OCI-LY7 (cell line): ENCODE results near the gene MOBP.

Experiments used
- EZH2phosphoT487 ChIP-seq: fragments of 200-600 bp; sonication (generic); IDR thresholded peaks from 2 replicates; pipeline ENCODE4 v1.6.1; 2018; ENCODE audit warnings: low read depth, borderline replicate concordance, mild to moderate bottlenecking, mixed run types, antibody characterized with exemption, low read length, moderate library complexity, mixed read lengths
- TF ChIP-seq, protein P1 (sequence below): fragments of 200-600 bp; sonication (generic); conservative IDR thresholded peaks from 2 replicates; pipeline ENCODE4 v1.5.1; 2014; ENCODE audit warnings: mild to moderate bottlenecking, antibody characterized with exemption, low read length, moderate library complexity, mixed read lengths

DNA sequence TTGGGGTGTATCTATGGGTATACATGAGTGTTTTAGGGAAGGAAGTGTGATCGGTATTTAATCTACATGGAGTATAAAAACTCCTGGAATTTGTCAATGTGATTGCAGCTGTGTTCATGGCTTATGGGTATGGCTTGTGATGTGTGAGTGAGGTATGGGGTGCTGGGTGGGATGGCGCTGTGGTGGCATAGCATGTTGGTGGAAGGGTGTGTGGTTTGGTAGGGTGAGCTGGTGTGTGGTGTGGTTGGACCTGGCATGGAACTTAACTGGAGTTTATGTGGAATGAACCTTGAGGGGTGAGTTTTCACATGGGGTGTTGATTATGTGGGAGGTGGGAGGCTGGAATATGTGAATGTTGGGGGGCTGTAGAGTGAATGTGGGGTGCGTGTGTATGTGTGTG is 492 bp upstream of the MOBP start:
- TF ChIP-seq, protein P1, sequence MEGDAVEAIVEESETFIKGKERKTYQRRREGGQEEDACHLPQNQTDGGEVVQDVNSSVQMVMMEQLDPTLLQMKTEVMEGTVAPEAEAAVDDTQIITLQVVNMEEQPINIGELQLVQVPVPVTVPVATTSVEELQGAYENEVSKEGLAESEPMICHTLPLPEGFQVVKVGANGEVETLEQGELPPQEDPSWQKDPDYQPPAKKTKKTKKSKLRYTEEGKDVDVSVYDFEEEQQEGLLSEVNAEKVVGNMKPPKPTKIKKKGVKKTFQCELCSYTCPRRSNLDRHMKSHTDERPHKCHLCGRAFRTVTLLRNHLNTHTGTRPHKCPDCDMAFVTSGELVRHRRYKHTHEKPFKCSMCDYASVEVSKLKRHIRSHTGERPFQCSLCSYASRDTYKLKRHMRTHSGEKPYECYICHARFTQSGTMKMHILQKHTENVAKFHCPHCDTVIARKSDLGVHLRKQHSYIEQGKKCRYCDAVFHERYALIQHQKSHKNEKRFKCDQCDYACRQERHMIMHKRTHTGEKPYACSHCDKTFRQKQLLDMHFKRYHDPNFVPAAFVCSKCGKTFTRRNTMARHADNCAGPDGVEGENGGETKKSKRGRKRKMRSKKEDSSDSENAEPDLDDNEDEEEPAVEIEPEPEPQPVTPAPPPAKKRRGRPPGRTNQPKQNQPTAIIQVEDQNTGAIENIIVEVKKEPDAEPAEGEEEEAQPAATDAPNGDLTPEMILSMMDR: no peak
- TF ChIP-seq EZH2phosphoT487: no peak
